Prostate gland (tissue), 2 donors: Measurements from ENCODE around the gene TMEM143.

Experiments
- CTCF ChIP-seq, 4 experiments: fragments of 200-600 bp in 2 of 4; fragments of 450-650 bp in 2 of 4; sonication (generic) in 2 of 4; IDR thresholded peaks; 1 replicate in 3 of 4; 2 replicates in 1 of 4; pipeline ENCODE4 v1.5.1; 2016 to 2019; ENCODE audit warnings: antibody characterized with exemption in 4 of 4, mild to moderate bottlenecking in 2 of 4, moderate library complexity in 2 of 4
- POLR2AphosphoS5 ChIP-seq: sonication (generic); formaldehyde crosslinking; IDR thresholded peaks from one replicate; pipeline ENCODE4 v1.6.1; 2017; ENCODE audit warnings: antibody characterized with exemption

DNA sequence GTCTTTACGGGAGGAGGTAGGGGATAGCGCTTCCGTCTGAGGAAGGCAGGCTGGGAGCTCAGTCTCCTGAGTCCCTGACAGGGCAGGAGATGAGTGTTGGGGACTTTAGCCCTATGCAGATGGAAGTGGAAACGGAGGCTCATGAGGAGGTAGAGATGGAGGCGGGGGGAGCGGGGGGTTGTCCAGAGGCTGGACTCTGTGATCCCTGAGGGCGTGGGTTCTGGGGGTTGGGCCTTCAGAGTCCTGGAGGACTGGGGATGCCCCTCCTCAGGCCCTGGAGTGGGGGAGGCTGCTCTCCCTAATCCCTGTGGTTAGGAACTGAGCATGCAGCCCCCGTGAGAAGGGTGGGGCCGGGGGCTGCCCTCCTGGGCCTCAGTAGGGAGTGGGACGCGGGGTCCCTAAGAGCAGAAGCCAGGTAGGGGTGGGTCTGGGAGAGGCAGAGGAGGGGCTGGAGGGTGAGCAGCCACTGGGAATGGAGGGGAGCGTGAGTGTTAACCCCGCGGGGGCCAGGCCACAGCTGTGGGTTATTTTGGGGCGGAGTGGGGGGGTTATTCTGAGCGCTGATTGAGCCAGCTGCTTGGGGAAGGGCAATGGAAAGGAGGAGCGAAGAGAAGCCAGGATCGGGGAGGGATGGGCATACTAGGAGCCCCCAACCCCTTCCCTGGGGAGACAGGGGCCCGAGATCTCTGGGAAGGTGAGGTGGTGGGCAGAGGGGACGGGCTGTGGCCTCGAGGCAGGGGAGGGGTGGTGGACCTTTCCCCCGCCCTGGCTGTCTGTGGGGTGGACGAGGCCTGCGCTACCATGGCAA, 32.5 kb upstream of the TMEM143 start:
- TF ChIP-seq POLR2AphosphoS5 (no peak), CTCF (IDR thresholded peaks at IDR 0.05) (no peak)
